ENCODE results near the gene PTPRN2. TPM values are rescaled to one million over a fixed set of nuclear protein-coding genes. Genes with fewer than 3 reads are reported as not detected.
"Not testable (repeated sequence)": the region's sequence is repeated elsewhere in the genome, so short reads cannot be mapped to it uniquely, and the experiment has no call there.

Gene PTPRN2
- total and polyA plus RNA-seq, 2 donors, result 1.7 to 1.9 TPM

DNA sequence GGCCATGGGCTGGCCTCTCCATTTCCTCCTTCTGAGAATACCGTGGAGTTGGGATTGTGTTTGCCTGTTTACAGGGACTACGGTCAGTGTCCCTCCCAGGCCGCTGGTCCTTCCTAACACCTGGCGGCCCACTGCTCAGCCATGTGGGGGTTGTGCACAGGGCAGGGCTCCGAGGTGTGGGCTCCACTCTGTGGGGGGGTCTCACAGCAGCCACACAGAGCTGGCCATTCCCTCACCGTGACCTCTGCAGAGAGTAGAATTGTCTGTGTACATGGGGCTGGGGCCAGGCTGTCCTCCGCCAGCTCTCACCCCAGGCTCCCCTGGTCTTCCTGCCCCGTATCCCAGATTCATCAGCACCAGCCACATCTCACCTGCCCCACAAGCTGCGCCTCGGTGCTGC is 60.1 kb downstream of the PTPRN2 start:
- Histone ChIP-seq H3K4me3 (ENCODE audit: low read length in 2 of 2) (no peak overlapping the region), H3K36me3 (ENCODE audit: control insufficient read depth in 2 of 2, insufficient read depth in 2 of 2, low read length in 1 of 2) (no peaks in the 10 kb centered on the region), H3K9me3 (ENCODE audit: control insufficient read depth in 2 of 2, insufficient read depth in 1 of 2, low read length in 1 of 2) (peaks cover 0 to 10% of the 10 kb centered on the region in 2 donors), H3K27me3 (ENCODE audit: control insufficient read depth in 2 of 2, insufficient read depth in 1 of 2, low read length in 1 of 2) (no peaks in the 10 kb centered on the region), H3K4me1 (ENCODE audit: control insufficient read depth in 2 of 2, insufficient read depth in 2 of 2, low read length in 2 of 2) (no peaks in the 10 kb centered on the region), H3K27ac (ENCODE audit: low read depth in 1 of 2, low read length in 1 of 2) (no peak overlapping the region)
- DNase-seq (ENCODE audit: low read depth in 6 of 9, low spot score in 9 of 9), result no peak
- 88% methylated on average over 10 of the region's 10 CpGs for WGBS

DNA sequence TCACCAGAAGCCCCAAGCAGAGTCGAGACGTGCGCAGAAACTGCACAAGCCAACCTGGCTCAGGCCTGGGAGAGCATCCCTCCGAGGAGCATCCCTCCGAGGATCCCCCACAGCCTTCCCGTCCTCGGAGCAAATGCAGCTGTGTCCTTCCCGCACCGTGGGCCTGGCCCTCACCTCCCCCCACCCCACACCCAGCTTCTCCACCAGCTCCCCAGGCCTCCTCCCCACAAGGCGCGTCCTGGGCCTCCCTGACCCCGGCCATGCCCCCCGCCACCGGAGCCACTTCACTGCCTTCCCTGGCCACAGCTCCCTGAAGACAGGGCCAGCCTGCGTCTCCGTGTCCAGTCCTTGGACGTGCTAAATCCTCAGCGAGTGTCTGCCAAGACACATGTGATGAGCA is 60.6 kb downstream of the PTPRN2 start:
- WGBS, result 91% methylated on average over 18 of the region's 18 CpGs
- Histone ChIP-seq H3K27ac (ENCODE audit: low read depth in 1 of 2, low read length in 1 of 2) (no peak overlapping the region), H3K4me3 (ENCODE audit: low read length in 2 of 2) (no peak overlapping the region), H3K36me3 (ENCODE audit: control insufficient read depth in 2 of 2, insufficient read depth in 2 of 2, low read length in 1 of 2) (no peaks in the 10 kb centered on the region), H3K27me3 (ENCODE audit: control insufficient read depth in 2 of 2, insufficient read depth in 1 of 2, low read length in 1 of 2) (no peaks in the 10 kb centered on the region), H3K9me3 (ENCODE audit: control insufficient read depth in 2 of 2, insufficient read depth in 1 of 2, low read length in 1 of 2) (peaks cover 0 to 13% of the 10 kb centered on the region in 2 donors), H3K4me1 (ENCODE audit: control insufficient read depth in 2 of 2, insufficient read depth in 2 of 2, low read length in 2 of 2) (no peaks in the 10 kb centered on the region)
- DNase-seq (ENCODE audit: low read depth in 6 of 9, low spot score in 9 of 9), result no peak

DNA sequence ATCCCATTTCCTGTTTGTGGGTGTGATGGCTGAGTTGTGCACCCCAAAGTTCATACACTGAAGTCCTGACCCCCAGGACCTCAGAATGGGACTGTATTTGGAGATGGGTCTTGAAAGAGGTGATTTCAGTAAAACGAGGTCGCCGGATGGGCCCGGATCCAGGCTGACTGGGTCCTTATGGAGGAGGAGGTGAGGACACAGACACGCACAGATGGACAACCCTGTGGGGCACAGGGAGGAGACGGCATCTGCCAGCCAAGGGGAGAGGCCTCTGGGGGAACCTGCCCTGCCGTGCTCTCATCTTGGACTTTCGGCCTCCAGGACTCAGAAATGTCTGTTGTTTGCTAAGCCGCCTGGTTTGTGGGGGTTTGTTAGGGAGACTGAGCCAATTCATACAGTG is 61.1 kb downstream of the PTPRN2 start:
- Histone ChIP-seq H3K27me3 (ENCODE audit: control insufficient read depth in 2 of 2, insufficient read depth in 1 of 2, low read length in 1 of 2) (no peaks in the 10 kb centered on the region), H3K36me3 (ENCODE audit: control insufficient read depth in 2 of 2, insufficient read depth in 2 of 2, low read length in 1 of 2) (no peaks in the 10 kb centered on the region), H3K4me1 (ENCODE audit: control insufficient read depth in 2 of 2, insufficient read depth in 2 of 2, low read length in 2 of 2) (no peaks in the 10 kb centered on the region), H3K4me3 (ENCODE audit: low read length in 2 of 2) (no peak overlapping the region), H3K27ac (ENCODE audit: low read depth in 1 of 2, low read length in 1 of 2) (no peak overlapping the region), H3K9me3 (ENCODE audit: control insufficient read depth in 2 of 2, insufficient read depth in 1 of 2, low read length in 1 of 2) (peaks cover 2 to 17% of the 10 kb centered on the region in 2 donors)
- WGBS, result 97% methylated on average over 9 of the region's 9 CpGs
- DNase-seq (ENCODE audit: low read depth in 6 of 9, low spot score in 9 of 9), result no peak

DNA sequence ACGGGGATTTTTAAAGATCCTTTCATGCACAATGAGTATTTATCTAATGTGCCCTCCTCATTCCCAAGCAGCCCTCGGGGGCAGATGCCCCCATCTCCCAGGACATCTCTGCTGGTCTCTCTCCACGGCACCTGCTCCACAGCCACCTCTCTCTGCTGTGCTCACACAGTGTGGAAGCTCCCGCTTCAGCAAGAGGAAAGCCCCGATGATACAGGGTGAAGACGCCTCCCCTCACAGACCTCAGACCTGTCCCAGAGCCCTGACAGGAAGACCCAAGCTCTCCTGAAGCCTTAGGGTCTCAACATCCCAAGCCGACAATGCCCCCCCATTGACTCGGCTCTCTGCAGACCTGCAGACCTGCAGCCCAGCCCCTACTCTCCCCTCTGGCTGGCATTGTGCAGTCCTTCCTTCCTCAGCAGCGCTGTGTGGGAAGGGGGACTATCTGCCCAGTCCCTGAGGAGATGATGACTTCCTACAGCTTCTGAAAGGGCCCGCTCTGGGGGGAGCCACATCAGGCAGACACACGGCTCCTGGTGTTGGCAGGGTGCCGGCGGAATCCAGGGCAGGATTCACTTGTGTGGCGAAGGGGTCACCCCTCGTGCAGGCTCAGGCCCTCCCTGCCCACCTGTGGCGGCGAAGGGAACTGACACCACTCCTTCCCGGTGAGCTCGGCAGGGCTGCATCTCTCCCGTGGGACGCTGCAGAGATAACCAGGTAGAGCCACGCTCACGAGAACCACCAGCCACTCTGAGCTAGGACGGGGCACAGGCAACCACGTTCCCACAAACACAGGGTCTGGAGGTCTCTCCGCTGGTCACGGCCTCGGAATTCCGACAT is 61.8 kb downstream of the PTPRN2 start:
- no peak for DNase-seq (ENCODE audit: low read depth in 6 of 9, low spot score in 9 of 9)
- Histone ChIP-seq H3K4me3 (ENCODE audit: low read length in 2 of 2) (no peak overlapping the region), H3K27ac (ENCODE audit: low read depth in 1 of 2, low read length in 1 of 2) (no peak overlapping the region), H3K9me3 (ENCODE audit: control insufficient read depth in 2 of 2, insufficient read depth in 1 of 2, low read length in 1 of 2) (peaks cover 2 to 22% of the 10 kb centered on the region in 2 donors), H3K27me3 (ENCODE audit: control insufficient read depth in 2 of 2, insufficient read depth in 1 of 2, low read length in 1 of 2) (no peaks in the 10 kb centered on the region), H3K36me3 (ENCODE audit: control insufficient read depth in 2 of 2, insufficient read depth in 2 of 2, low read length in 1 of 2) (no peaks in the 10 kb centered on the region), H3K4me1 (ENCODE audit: control insufficient read depth in 2 of 2, insufficient read depth in 2 of 2, low read length in 2 of 2) (no peaks in the 10 kb centered on the region)
- 92% methylated on average over 29 of the region's 29 CpGs for WGBS

DNA sequence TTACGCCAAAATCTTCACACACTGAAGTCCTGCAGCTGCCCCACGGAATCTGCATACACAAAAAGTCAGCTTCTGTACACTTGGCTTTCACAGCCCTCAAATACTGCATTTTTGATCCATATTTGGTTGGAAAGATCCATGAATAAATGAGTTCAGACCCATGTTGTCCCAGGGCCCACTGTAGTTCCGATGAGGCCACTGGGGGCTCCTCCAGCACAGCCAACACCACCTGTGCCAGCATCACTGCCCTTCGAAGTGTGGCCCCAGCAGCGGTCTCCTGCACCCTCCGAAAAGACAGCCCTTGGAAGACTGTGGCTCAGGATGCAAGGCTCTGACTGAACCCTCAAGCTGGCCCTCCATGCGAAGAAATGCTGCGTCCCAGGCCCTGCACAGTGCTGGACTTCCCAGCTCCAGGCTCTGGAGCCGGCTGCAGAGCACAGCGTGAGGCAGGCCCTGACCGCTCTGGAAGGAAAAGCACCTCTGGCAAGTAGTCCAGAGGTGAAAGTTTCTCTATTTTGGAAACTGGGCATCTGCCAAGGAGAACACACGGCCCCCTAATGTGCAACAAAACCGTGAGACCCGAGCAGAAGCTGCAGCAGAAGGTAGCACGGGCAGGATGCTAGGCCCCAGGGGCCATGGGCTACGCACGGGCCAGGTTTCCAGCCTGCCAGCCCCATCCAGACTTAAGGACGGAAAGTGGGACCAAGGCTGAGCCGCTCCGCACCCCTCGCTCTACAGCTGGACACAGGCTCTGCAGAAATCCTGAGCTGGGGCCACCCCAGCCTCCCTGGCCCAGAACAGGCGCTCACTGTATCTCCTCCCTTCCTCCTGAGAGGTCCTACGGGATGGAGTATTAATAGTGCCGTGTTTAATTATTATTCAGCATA is 62.6 kb downstream of the PTPRN2 start:
- H3K4me3 ChIP-seq (ENCODE audit: low read length in 2 of 2), result no peak overlapping the region
- WGBS, result 93% methylated on average over 24 of the region's 24 CpGs
- no peaks in the 10 kb centered on the region for H3K36me3 ChIP-seq (ENCODE audit: control insufficient read depth in 2 of 2, insufficient read depth in 2 of 2, low read length in 1 of 2)
- no peaks in the 10 kb centered on the region for H3K4me1 ChIP-seq (ENCODE audit: control insufficient read depth in 2 of 2, insufficient read depth in 2 of 2, low read length in 2 of 2)
- DNase-seq (ENCODE audit: low read depth in 6 of 9, low spot score in 9 of 9), result no peak
- H3K27me3 ChIP-seq (ENCODE audit: control insufficient read depth in 2 of 2, insufficient read depth in 1 of 2, low read length in 1 of 2), result no peaks in the 10 kb centered on the region
- H3K9me3 ChIP-seq (ENCODE audit: control insufficient read depth in 2 of 2, insufficient read depth in 1 of 2, low read length in 1 of 2), result peaks cover 2 to 28% of the 10 kb centered on the region in 2 donors
- H3K27ac ChIP-seq (ENCODE audit: low read depth in 1 of 2, low read length in 1 of 2), result no peak overlapping the region

DNA sequence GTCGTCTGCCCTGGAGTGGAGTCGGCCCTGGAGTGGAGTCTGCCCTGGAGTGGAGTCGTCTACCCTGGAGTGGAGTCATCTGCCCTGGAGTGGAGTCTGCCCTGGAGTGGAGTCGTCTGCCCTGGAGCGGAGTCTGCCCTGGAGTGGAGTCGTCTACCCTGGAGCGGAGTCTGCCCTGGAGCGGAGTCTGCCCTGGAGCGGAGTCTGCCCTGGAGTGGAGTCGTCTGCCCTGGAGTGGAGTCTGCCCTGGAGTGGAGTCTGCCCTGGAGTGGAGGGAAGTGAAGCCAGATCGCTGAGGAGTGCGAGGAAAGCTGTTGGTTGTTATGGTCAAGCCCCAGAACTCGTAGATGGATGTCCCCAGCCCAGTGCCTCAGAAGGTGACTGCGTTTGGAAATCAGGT is 63.3 kb downstream of the PTPRN2 start:
- DNase-seq (ENCODE audit: low read depth in 6 of 9, low spot score in 9 of 9); H3K36me3 ChIP-seq (ENCODE audit: control insufficient read depth in 2 of 2, insufficient read depth in 2 of 2, low read length in 1 of 2); H3K27ac ChIP-seq (ENCODE audit: low read depth in 1 of 2, low read length in 1 of 2); H3K4me3 ChIP-seq (ENCODE audit: low read length in 2 of 2); H3K4me1 ChIP-seq (ENCODE audit: control insufficient read depth in 2 of 2, insufficient read depth in 2 of 2, low read length in 2 of 2); H3K27me3 ChIP-seq (ENCODE audit: control insufficient read depth in 2 of 2, insufficient read depth in 1 of 2, low read length in 1 of 2): not testable (repeated sequence)
- WGBS, result 92% methylated on average over 12 of the region's 14 CpGs
- H3K9me3 ChIP-seq (ENCODE audit: control insufficient read depth in 2 of 2, insufficient read depth in 1 of 2, low read length in 1 of 2), result peaks cover 2 to 28% of the 10 kb centered on the region in 2 donors

DNA sequence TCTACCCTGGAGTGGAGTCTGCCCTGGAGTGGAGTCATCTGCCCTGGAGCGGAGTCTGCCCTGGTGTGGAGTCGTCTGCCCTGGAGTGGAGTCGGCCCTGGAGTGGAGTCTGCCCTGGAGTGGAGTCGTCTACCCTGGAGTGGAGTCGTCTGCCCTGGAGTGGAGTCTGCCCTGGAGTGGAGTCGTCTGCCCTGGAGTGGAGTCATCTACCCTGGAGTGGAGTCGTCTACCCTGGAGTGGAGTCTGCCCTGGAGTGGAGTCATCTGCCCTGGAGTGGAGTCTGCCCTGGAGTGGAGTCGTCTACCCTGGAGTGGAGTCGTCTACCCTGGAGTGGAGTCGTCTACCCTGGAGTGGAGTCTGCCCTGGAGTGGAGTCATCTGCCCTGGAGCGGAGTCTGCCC is 63.7 kb downstream of the PTPRN2 start:
- WGBS, result 90% methylated on average over 7 of the region's 11 CpGs

DNA sequence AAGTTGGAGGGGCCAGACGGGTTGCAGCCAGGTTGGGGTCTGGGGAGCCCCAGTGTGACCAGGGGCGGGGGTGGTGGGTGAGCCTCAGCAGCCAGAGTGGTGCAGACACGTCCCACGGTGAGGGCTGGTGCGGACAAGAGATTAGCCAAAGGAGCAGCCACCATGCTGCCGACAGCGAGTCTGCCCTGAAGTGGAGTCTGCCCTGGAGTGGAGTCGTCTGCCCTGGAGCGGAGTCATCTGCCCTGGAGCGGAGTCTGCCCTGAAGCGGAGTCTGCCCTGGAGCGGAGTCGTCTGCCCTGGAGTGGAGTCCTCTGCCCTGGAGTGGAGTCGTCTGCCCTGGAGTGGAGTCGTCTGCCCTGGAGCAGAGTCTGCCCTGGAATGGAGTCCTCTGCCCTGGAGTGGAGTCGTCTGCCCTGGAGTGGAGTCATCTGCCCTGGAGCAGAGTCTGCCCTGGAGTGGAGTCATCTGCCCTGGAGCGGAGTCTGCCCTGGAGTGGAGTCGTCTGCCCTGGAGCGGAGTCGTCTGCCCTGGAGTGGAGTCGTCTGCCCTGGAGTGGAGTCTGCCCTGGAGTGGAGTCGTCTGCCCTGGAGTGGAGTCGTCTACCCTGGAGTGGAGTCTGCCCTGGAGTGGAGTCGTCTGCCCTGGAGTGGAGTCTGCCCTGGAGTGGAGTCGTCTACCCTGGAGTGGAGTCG is 64.3 kb downstream of the PTPRN2 start:
- peaks cover 2 to 28% of the 10 kb centered on the region in 2 donors for H3K9me3 ChIP-seq (ENCODE audit: control insufficient read depth in 2 of 2, insufficient read depth in 1 of 2, low read length in 1 of 2)
- not testable (repeated sequence) for H3K36me3 ChIP-seq (ENCODE audit: control insufficient read depth in 2 of 2, insufficient read depth in 2 of 2, low read length in 1 of 2); H3K4me1 ChIP-seq (ENCODE audit: control insufficient read depth in 2 of 2, insufficient read depth in 2 of 2, low read length in 2 of 2); H3K27me3 ChIP-seq (ENCODE audit: control insufficient read depth in 2 of 2, insufficient read depth in 1 of 2, low read length in 1 of 2); H3K4me3 ChIP-seq (ENCODE audit: low read length in 2 of 2); H3K27ac ChIP-seq (ENCODE audit: low read depth in 1 of 2, low read length in 1 of 2); DNase-seq (ENCODE audit: low read depth in 6 of 9, low spot score in 9 of 9)
- 95% methylated on average over 26 of the region's 26 CpGs for WGBS

More for the DNA sequence above, 63.7 kb downstream of the PTPRN2 start:
- H3K27ac ChIP-seq (ENCODE audit: low read depth in 1 of 2, low read length in 1 of 2); DNase-seq (ENCODE audit: low read depth in 6 of 9, low spot score in 9 of 9); H3K4me1 ChIP-seq (ENCODE audit: control insufficient read depth in 2 of 2, insufficient read depth in 2 of 2, low read length in 2 of 2); H3K27me3 ChIP-seq (ENCODE audit: control insufficient read depth in 2 of 2, insufficient read depth in 1 of 2, low read length in 1 of 2); H3K4me3 ChIP-seq (ENCODE audit: low read length in 2 of 2); H3K36me3 ChIP-seq (ENCODE audit: control insufficient read depth in 2 of 2, insufficient read depth in 2 of 2, low read length in 1 of 2): not testable (repeated sequence)
- peaks cover 2 to 28% of the 10 kb centered on the region in 2 donors for H3K9me3 ChIP-seq (ENCODE audit: control insufficient read depth in 2 of 2, insufficient read depth in 1 of 2, low read length in 1 of 2)

Data from thymus (tissue), 11 donors.